AG10803 (cell line): Measurements from ENCODE around the gene NUCKS1.

Source experiments
- DNase-seq: peaks from one replicate; pipeline ENCODE4 v3.0.0; 2010; ENCODE audit warnings: low read depth
- H3K4me3 ChIP-seq: 2 replicates; pipeline ENCODE4 v1.5.1; 2011; ENCODE audit warnings: mild to moderate bottlenecking, low read length, control low read depth
- TF ChIP-seq, protein P1 (sequence below): conservative IDR thresholded peaks from 2 replicates; pipeline ENCODE4 v1.5.1; 2011; ENCODE audit warnings: mild to moderate bottlenecking, low read length, control low read depth, inconsistent platforms

NUCKS1 gene

DNA sequence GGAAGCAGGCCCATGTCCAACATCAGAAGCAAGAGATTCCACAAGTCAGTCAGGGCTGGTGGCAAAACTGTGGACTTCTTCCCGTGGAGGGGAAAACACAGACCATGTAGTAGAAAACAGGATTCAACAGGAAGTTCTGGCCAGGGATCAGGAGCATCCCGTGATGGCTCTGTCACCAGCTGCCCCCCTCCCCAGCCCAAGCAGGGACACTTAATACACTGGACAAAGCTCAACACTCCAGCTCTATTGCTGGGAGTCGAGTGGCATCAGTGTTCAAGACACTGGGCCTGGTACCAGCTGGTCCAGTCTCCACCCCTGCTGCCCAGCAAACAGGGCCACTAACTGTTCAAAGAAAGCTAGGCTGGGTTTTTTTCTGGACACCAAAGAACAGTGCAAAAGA, 73.4 kb downstream of the NUCKS1 start:
- no peak for DNase-seq
- H3K4me3 ChIP-seq, result no peak overlapping the region
- TF ChIP-seq, protein P1, sequence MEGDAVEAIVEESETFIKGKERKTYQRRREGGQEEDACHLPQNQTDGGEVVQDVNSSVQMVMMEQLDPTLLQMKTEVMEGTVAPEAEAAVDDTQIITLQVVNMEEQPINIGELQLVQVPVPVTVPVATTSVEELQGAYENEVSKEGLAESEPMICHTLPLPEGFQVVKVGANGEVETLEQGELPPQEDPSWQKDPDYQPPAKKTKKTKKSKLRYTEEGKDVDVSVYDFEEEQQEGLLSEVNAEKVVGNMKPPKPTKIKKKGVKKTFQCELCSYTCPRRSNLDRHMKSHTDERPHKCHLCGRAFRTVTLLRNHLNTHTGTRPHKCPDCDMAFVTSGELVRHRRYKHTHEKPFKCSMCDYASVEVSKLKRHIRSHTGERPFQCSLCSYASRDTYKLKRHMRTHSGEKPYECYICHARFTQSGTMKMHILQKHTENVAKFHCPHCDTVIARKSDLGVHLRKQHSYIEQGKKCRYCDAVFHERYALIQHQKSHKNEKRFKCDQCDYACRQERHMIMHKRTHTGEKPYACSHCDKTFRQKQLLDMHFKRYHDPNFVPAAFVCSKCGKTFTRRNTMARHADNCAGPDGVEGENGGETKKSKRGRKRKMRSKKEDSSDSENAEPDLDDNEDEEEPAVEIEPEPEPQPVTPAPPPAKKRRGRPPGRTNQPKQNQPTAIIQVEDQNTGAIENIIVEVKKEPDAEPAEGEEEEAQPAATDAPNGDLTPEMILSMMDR, result no peak

DNA sequence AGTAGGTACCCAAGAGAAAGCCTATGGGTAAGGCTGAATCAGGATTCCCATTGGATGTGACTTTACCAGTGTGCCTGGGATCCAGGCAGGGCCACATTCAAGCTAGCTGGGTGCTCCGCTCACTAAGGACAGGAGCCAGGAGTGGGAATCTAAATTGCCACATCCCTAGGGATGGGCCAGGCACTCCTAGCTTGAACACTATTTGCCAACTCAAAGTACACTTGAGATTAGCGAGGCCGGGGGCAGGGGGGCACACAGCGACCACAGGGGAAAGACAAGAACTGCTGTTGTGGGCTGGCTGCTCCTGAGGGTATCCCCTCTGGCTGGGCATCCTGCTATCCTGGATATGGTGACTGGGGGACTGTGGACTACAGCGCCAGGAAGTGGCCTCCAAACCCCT, 74.0 kb downstream of the NUCKS1 start:
- no peak for DNase-seq
- TF ChIP-seq, protein P1, result no peak
- no peak overlapping the region for H3K4me3 ChIP-seq

DNA sequence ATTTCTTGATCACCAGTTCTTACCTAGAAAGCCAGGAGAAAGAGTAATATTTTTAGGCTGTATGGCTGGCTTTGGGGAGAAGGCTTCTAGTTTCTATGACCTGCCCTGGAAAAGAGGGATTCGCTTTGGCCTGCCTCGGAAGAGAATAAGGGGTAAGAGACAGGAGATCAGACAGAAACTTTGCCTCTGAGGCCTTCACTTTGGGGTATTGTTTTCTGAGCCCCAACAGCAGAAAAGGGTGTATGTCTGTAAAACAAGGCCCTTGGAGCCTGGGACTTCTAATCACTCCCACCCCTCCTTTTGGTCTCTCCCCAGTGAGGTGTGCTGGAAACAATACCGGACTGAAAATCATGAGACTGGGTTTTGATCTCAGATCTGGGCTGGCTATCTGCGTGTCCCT, 74.7 kb downstream of the NUCKS1 start:
- TF ChIP-seq, protein P1, result no peak
- no peak for DNase-seq
- no peak overlapping the region for H3K4me3 ChIP-seq

DNA sequence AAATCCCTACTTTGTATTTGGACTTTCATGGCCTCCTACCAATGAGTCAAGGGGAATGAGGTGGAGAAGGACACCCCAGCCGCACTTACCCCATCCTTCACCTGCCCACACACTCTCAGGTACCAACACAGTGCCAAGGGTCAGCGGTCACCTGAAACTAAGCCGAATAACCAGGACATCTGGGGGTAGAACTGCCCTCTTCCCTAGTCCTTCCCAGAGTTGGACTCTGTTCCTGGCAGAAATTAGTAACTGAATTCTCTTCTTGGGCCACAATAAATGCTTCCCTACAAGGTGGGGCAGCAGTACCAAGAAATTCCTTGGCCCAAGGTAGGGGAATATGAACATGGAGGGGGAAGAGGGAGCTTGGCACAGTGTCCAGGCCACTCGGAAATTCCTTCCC, 77.0 kb downstream of the NUCKS1 start:
- DNase-seq, result no peak
- no peak overlapping the region for H3K4me3 ChIP-seq
- TF ChIP-seq, protein P1, result no peak

DNA sequence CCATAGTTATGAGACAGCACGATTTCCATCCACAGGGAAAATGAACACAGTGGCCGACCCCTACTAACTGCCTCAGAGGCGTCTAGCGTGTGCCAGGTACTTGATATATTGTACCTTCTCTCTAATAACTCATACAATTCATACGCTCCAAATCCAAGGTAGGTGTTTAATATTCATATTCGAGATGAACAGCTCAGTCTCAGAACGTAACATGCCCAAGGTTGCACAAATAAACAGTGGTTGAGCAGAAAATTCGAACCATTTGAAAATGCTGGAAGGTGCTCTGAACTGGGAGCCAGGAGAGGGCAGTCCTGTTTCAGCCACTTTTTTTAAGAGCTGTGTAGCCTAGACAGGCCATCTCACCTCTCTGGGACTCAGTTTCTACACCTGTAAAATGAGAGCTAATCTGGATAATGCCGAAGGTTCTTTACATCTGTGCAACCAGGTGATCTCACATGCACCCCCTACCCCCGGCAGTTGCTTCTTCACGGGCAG, 77.5 kb downstream of the NUCKS1 start:
- DNase-seq, result no peak
- no peak overlapping the region for H3K4me3 ChIP-seq
- TF ChIP-seq, protein P1, result 0 out of 2 replicates have a peak, but pooled peaks have one; percentile 0

DNA sequence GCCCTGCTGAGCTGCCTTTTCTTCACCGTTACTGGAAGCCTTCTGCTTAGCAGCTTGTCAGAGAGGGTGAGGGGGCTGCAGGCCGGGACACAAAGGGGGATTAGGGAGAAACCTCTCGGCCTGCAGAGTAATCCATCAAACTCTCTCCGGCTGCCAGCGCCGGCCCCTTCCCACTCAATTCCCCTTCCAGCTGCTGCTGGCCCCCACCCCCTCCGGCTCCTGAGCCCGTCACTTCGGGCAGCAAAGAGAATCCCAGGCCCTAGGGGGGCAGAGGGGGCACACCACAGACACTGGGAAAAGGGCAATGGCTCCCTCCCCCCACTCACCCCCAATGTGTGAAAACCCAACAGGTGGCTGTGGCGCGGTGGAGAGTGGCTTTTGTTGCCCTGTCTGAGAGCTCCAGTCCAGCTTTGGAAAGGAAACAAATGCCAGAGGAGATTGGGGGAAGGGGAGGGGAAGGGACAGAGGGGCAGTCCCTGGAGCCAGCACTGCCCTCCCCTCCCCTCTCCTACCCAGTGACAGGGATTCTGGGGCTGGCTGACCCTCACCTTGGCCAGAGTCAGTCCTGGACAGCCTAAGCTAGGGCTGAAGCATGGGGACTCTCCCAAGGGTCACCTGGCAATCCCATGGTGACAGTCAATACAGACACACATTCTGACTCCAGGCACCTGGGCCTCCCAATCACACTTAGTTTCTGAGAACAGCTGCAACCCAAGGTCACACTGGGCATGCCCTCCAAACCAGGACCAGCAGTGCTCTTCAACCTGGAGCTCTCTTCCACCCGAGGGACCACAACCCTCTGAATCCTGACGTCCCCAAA, 79.2 kb downstream of the NUCKS1 start:
- TF ChIP-seq, protein P1, result no peak
- no peak for DNase-seq
- H3K4me3 ChIP-seq, result no peak overlapping the region

DNA sequence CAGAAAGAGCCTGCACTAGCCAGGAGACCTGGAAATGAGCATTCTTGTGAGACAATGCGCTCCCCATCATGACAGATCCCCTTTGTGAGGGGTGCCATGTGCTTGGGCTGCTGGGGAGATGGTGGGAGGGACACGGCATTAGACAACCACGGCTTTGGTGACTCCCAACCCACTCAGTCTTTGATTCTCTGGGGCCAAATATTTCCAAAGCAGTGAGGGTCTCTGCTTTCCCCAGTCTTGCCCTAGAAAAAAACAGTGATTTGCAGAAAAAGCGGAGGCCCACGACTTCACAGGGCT, 79.9 kb downstream of the NUCKS1 start:
- H3K4me3 ChIP-seq, result no peak overlapping the region
- DNase-seq, result no peak
- TF ChIP-seq, protein P1, result no peak
